ENCODE measurements around the gene PLEKHA5.
"Not testable (repeated sequence)": the region's sequence is repeated elsewhere in the genome, so short reads cannot be mapped to it uniquely, and the experiment has no call there.

PLEKHA5 gene

DNA sequence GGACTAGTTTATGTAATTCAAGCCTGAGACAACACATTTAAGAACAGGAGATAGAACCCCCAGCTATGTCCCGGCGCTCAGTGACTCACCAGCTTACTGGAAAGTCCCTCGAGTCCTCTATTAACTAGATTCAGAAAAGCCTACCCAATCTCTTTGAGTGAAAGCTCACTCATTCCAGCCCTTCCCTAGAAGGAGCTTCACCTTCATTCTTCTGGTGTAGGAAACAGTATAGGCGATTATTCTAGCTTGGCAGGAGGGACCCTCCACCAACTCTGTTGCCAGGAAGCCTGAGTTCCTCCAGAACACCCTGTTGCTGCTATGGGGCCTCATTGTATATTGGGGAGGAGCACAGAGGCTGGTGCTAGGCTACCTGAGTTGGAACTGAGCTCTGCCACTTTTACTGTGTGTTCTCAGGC lies 252.6 kb downstream of the PLEKHA5 start:
- ATAC-seq (replicated peaks; ENCODE audit: extremely low read depth, poor library complexity, severe bottlenecking) (peak; percentile 70), DNase-seq (ENCODE audit: low spot score in 2 of 2) (no peak)
- Mint-ChIP-seq H3K4me3 (no peak overlapping the region), H3K4me1 (no peaks in the 10 kb centered on the region), H3K27me3 (no peaks in the 10 kb centered on the region), H3K9me3 (no peaks in the 10 kb centered on the region), H3K27ac (ENCODE audit: low read depth) (no peak overlapping the region), H3K36me3 (ENCODE audit: insufficient read depth) (peaks cover 2% of the 10 kb centered on the region)

DNA sequence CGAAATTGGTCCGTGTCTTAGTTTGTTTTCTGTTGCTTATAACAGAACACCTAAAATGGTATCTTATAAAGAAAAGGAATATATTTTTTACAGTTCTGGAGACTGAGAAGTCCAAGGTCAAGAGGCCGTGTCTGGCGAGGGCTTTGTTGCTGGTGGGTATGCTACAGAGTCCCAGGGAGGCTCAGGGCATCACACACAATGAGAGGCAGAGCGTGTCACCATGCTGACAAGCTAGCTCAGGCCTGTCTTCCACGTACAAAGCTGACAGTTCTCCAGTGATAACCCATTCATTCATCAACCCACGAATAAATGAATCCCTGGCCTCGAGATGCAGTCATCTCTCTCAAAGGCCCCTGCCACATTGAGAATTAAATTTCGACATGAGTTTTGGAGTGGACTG lies 253.0 kb downstream of the PLEKHA5 start:
- Mint-ChIP-seq H3K4me1 (no peaks in the 10 kb centered on the region), H3K36me3 (ENCODE audit: insufficient read depth) (peaks cover 2% of the 10 kb centered on the region), H3K4me3 (no peak overlapping the region), H3K27ac (ENCODE audit: low read depth) (no peak overlapping the region), H3K9me3 (no peaks in the 10 kb centered on the region), H3K27me3 (no peaks in the 10 kb centered on the region)
- no peak for ATAC-seq (replicated peaks; ENCODE audit: extremely low read depth, poor library complexity, severe bottlenecking)
- DNase-seq (ENCODE audit: low spot score in 2 of 2): no peak

DNA sequence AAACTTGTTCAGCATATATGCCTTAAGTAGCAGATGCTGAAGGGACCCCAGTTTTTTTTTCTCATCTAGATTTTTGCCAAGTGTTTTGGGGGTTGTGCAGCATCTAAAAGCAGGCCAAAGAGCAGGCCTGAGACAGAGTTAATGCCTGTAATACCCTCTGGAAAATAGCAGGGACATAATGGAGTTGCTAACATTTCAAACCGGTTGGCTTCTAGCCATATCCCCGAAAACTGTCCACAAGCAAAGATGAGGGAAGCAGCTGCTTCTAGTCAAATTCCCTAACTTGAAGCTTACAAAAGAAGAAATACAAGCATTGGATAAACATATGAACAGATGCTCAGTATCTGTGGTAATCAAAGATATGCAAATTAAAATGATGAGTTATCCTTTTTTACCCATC lies 257.6 kb downstream of the PLEKHA5 start:
- Mint-ChIP-seq H3K36me3 (ENCODE audit: insufficient read depth) (no peaks in the 10 kb centered on the region), H3K9me3 (no peaks in the 10 kb centered on the region), H3K27ac (ENCODE audit: low read depth) (no peak overlapping the region), H3K27me3 (no peaks in the 10 kb centered on the region), H3K4me3 (no peak overlapping the region), H3K4me1 (no peaks in the 10 kb centered on the region)
- DNase-seq (ENCODE audit: low spot score in 2 of 2) (no peak), ATAC-seq (replicated peaks; ENCODE audit: extremely low read depth, poor library complexity, severe bottlenecking) (no peak)

DNA sequence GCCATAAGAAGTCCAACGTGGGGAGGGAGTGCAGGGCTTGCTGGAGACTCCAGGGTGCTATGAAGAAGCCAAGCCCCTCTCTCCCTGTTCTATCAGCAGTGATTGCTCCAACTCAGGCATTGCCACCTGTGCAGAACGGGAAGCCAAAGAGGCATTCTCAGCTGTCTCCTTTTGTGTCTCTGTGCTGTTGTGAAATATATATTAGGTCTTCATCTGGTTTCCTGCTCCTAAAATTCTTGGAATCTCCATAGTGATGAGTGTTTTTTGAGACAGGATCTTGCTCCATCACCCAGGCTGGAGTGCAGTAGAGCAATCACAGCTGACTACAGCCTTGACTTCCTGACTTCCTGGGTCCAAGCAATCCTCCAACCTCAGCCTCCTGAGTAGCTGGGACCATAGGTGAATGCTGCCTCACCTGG lies 258.6 kb downstream of the PLEKHA5 start:
- H3K4me3 Mint-ChIP-seq: no peak overlapping the region
- no peak for DNase-seq (ENCODE audit: low spot score in 2 of 2)
- no peak overlapping the region for H3K27ac Mint-ChIP-seq (ENCODE audit: low read depth)
- ATAC-seq (replicated peaks; ENCODE audit: extremely low read depth, poor library complexity, severe bottlenecking): no peak
- no peaks in the 10 kb centered on the region for H3K9me3 Mint-ChIP-seq
- no peaks in the 10 kb centered on the region for H3K4me1 Mint-ChIP-seq
- H3K27me3 Mint-ChIP-seq: no peaks in the 10 kb centered on the region
- no peaks in the 10 kb centered on the region for H3K36me3 Mint-ChIP-seq (ENCODE audit: insufficient read depth)

DNA sequence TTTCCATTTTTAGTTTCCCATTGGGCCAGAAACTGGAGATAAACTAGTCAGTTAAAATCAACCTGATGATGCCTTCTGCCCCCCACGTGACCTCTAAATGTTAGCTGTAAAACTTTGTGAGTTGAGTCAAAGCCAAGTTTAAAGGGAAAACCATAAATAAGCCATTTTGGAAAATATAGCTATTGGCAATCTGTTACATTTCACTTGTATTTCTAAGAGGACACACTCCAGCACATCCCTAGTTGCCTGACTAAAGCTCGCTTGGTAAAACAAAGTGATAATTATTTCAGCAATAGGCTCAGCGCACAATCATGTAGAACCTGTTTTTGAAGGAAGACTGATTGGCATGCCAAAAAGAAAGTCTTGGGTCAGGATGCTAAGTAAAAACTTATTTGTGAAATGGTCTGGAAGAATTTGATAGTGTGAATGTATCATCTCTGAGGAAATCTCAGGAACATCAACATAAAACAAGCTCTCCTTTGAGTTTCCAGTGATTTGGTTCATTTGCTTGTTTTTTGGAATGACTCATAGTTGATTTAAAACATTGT lies 260.6 kb downstream of the PLEKHA5 start:
- H3K4me3 Mint-ChIP-seq: no peak overlapping the region
- no peak for DNase-seq (ENCODE audit: low spot score in 2 of 2)
- H3K27me3 Mint-ChIP-seq: no peaks in the 10 kb centered on the region
- no peak for ATAC-seq (replicated peaks; ENCODE audit: extremely low read depth, poor library complexity, severe bottlenecking)
- H3K36me3 Mint-ChIP-seq (ENCODE audit: insufficient read depth): no peaks in the 10 kb centered on the region
- H3K4me1 Mint-ChIP-seq: no peaks in the 10 kb centered on the region
- no peak overlapping the region for H3K27ac Mint-ChIP-seq (ENCODE audit: low read depth)
- no peaks in the 10 kb centered on the region for H3K9me3 Mint-ChIP-seq

DNA sequence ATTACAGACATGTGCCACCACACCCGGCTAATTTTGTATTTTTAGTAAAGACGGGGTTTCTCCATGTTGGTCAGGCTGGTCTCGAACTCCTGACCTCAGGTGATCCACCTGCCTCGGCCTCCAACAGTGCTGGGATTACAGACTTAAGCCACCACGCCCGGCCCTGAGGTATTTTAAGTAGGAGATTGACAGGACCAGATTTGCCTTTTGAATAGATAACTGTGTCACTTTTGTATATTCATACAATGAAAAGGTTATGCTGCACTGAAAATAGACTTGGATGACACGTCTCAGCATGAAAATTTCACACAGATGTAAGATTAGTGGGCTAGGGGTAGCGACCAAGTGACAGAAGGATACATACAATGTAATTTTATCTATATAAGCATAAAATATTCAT lies 263.1 kb downstream of the PLEKHA5 start:
- DNase-seq (ENCODE audit: low spot score in 2 of 2); H3K4me1 Mint-ChIP-seq; H3K4me3 Mint-ChIP-seq; ATAC-seq (replicated peaks; ENCODE audit: extremely low read depth, poor library complexity, severe bottlenecking); H3K9me3 Mint-ChIP-seq; H3K36me3 Mint-ChIP-seq (ENCODE audit: insufficient read depth); H3K27ac Mint-ChIP-seq (ENCODE audit: low read depth); H3K27me3 Mint-ChIP-seq: not testable (repeated sequence)

DNA sequence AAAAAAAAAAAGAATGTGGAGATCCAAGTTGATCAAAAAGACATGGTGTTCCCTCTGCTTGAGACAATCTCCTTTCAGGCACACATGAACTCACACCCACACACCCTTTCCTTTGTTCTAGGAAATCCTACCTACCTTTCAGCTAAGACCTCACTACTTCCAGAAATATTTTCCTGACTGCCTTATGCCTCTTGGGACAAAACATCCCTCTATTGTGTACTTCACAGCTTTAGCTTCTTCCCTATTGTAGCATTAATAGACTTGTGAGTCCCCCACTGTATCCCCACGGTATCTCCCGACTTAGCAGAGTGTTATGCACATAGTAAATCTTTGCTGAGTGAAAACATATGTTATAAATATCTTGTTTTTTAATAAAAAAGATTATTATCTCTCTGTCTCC lies 264.9 kb downstream of the PLEKHA5 start:
- ATAC-seq (replicated peaks; ENCODE audit: extremely low read depth, poor library complexity, severe bottlenecking): no peak
- Mint-ChIP-seq H3K27me3 (no peaks in the 10 kb centered on the region), H3K4me3 (no peak overlapping the region), H3K4me1 (no peaks in the 10 kb centered on the region), H3K36me3 (ENCODE audit: insufficient read depth) (no peaks in the 10 kb centered on the region), H3K9me3 (no peaks in the 10 kb centered on the region), H3K27ac (ENCODE audit: low read depth) (no peak overlapping the region)
- DNase-seq (ENCODE audit: low spot score in 2 of 2): no peak

DNA sequence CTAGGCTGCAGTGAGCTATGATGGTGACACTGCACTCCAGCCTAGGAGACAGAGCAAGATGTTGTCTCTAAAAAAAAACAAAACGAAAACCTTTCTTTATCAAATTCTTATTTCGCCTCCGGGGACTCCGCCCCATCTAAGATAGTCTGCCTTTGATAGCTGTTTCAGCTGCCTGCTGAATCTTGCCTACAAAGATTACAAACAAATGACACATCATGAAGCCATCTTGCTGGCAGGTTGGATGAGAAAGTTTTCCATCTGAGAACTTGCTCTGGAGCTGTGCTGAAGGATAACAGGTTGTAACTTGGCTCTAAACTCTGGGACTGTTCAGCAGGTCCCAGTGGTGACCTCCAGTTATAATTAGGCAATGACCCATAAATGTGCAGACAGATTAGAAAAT lies 268.0 kb downstream of the PLEKHA5 start:
- Mint-ChIP-seq H3K27ac (ENCODE audit: low read depth) (no peak overlapping the region), H3K9me3 (no peaks in the 10 kb centered on the region), H3K27me3 (no peaks in the 10 kb centered on the region), H3K4me1 (no peaks in the 10 kb centered on the region), H3K4me3 (no peak overlapping the region), H3K36me3 (ENCODE audit: insufficient read depth) (no peaks in the 10 kb centered on the region)
- ATAC-seq (replicated peaks; ENCODE audit: extremely low read depth, poor library complexity, severe bottlenecking) (no peak), DNase-seq (ENCODE audit: low spot score in 2 of 2) (no peak)

DNA sequence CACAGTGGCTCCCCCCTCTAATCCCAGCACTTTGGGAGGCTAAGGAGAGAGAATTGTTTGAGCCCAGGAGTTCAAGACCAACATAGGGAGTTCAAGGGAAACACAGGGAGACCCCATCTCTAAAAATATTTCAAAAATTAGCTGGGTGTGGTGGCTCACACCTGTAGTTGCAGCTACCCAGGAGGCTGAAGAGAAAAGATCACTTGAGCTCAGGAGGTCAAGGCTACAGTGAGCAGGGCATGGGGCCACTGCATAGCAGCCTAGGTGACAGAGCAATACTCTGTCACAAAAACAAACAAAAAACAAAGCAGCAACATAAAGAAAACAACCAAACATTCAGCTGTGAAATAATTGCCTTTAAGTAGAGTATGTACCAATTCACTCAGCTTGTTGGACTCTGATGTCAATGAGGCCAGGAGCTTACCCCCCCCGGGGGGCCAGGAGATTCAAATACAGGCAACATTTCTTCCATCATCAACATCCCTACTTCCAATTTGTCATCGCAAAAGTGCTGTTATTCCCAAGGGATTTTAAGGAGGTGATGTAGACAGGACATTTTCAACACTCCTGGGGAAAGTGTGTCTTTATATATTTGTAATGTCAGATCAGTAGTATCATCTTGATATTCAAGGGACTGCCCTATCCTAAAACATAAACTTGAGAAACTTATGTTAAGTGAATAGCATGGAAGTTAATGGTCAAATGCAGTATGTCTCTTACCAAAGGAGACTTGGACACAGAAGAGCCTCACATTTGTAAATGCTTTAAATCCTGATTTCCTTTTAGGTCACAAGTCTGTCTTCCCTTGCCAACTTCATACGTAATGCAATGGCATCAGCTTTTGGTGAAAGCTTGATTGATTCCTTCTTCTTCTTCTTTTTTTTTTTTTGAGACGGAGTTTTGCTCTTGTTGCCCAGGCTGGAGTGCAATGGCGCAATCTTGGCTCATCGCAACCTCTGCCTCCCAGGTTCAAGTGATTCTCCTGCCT lies 269.1 kb downstream of the PLEKHA5 start:
- no peaks in the 10 kb centered on the region for H3K9me3 Mint-ChIP-seq
- H3K27me3 Mint-ChIP-seq: no peaks in the 10 kb centered on the region
- no peaks in the 10 kb centered on the region for H3K36me3 Mint-ChIP-seq (ENCODE audit: insufficient read depth)
- H3K27ac Mint-ChIP-seq (ENCODE audit: low read depth): no peak overlapping the region
- DNase-seq (ENCODE audit: low spot score in 2 of 2) (no peak), ATAC-seq (replicated peaks; ENCODE audit: extremely low read depth, poor library complexity, severe bottlenecking) (no peak)
- H3K4me1 Mint-ChIP-seq: peaks cover 5% of the 10 kb centered on the region
- H3K4me3 Mint-ChIP-seq: no peak overlapping the region

DNA sequence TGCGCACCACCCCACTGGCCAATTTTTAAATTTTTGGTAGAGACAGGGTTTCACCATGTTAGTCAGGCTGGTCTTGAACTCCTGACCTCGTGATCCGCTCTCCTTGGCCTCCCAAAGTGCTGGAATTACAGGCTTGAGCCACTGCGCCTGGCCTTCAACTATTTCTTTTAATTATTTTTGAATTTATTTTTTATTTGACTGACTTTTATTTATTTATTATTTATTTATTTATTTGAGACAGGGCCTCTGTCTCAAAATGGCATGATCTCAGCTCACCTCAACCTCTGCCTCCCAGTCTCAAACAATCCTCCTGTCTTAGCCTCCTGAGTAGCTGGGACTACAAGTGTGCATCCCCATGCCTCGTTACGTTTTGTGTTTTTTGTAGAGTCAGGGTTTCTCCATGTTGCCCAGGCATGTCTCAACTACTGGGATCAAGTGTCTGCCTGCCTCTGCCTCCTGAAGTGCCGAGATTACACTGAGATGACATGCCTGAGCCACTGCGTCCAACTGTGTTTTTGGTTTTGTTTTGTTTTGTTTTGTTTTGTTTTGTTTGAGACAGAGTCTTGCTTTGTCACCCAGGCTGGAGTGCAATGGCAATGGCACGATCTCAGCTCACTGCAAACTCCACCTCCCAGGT lies 271.2 kb downstream of the PLEKHA5 start:
- H3K27me3 Mint-ChIP-seq: not testable (repeated sequence)
- peaks cover 13% of the 10 kb centered on the region for H3K4me1 Mint-ChIP-seq

DNA sequence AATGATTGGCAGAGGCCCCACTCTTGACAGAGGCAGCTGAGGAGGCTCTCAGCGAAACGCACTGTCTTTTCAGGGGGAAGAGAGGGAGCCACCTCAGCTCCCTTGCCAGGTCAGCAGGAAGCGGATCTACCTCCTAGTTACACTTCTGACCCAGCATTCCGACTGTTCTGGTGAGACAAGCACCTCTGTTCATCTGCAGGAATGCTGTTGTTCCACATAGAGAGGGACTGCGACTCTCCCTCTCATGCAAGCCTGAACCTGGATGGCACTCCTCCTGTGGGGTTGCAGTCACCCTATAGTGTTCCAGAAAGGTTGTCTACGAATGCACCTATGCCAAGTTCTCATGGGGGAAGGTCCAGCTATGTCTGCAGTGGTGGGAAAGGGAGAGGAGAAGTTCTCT lies 272.7 kb downstream of the PLEKHA5 start:
- Mint-ChIP-seq H3K4me1 (peaks cover 13% of the 10 kb centered on the region), H3K9me3 (peaks cover 5% of the 10 kb centered on the region), H3K4me3 (no peak overlapping the region), H3K36me3 (ENCODE audit: insufficient read depth) (peaks cover 2% of the 10 kb centered on the region), H3K27me3 (no peaks in the 10 kb centered on the region), H3K27ac (ENCODE audit: low read depth) (no peak overlapping the region)
- DNase-seq (ENCODE audit: low spot score in 2 of 2) (no peak), ATAC-seq (replicated peaks; ENCODE audit: extremely low read depth, poor library complexity, severe bottlenecking) (no peak)

More for the DNA sequence above, 271.2 kb downstream of the PLEKHA5 start:
- H3K9me3 Mint-ChIP-seq; ATAC-seq (replicated peaks; ENCODE audit: extremely low read depth, poor library complexity, severe bottlenecking); H3K27ac Mint-ChIP-seq (ENCODE audit: low read depth); DNase-seq (ENCODE audit: low spot score in 2 of 2); H3K36me3 Mint-ChIP-seq (ENCODE audit: insufficient read depth); H3K4me3 Mint-ChIP-seq: not testable (repeated sequence)

DNA sequence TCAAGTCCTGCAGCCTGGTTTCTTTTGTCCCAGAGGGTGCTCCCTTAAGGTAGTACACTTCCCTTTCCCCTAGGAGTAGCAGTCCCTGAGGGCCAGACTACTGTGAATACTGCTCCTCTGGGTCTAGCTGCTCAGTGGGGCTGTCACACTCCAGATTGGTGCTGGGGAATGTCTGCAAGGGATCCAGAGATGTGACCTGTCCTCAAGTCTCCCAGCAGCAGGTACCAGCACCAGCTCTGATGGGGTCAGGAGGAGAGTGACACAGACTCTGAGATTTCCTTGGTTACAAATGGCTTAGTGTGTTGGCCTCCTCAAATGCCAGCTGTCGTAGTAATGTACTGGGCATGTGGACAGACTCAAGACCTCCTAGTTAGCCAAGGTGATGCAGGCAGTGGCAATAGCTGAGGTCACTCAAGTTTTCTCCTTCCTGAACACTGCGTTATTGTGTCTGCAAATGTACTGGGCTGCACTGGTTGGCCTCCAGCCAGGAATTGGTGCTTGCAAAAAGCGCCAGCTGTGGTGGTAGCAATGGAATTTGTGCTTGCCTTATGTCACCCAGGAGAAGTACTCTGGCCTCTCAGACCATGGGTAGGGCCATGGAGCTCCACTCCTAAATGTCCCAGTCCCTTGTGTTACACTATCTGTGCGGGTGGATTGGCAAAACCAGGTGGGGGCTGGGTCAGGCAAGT lies 273.4 kb downstream of the PLEKHA5 start:
- Mint-ChIP-seq H3K27ac (ENCODE audit: low read depth) (no peak overlapping the region), H3K36me3 (ENCODE audit: insufficient read depth) (peaks cover 2% of the 10 kb centered on the region), H3K9me3 (peaks cover 5% of the 10 kb centered on the region), H3K27me3 (no peaks in the 10 kb centered on the region), H3K4me3 (no peak overlapping the region), H3K4me1 (peaks cover 13% of the 10 kb centered on the region)
- no peak for DNase-seq (ENCODE audit: low spot score in 2 of 2)
- ATAC-seq (replicated peaks; ENCODE audit: extremely low read depth, poor library complexity, severe bottlenecking): no peak
